GM19455 (cell line): ENCODE results near the gene ITGA7.

Experiments used
- ATAC-seq: cut with Tn5 transposase; IDR thresholded peaks from one replicate; pipeline ENCODE4 v1.9.1; 2021; ENCODE audit not compliant: unreplicated experiment

ITGA7 gene

DNA sequence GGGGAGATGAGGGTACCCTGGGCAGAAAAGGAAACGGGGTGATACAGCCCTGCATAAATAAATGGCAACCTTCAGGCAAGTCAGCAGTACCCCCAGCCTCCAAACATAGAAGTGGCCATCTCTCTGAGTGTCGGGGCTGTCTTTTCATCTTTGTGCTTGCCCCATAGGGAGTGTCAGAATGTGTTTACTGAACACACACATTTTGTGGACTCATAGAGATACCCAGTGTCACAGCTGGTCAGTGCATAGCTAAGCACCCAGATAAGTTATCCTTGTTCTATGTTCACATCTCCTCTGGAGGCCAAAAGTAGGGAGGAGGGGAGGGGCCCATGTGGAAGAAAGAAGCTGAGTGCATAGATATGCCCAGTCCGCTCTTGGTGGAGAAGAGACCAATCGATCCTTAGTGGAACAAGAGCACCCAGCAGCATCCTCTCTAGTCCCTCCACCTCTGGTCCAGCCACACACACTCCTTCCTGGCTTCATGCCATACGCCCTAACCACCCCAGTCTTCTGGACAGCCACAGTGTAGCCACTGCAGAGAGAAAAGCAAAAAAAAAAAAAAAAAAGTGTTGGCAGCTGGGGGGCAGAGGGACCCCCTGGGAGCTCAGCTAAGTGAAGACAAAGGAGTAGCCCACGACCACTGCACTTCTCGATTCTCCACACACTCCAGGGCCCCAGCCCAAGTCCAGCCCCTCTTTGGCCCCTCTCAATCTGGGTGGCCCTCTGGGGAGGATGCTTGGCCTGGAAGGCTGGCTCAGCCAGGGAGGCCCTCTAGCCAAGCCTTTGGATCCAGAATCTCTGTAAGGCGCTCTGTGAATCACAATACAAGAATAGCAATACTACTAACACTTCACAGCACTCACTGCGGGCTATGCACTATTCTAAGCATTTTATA is 2.6 kb downstream of the ITGA7 start:
- ATAC-seq, result no peak

DNA sequence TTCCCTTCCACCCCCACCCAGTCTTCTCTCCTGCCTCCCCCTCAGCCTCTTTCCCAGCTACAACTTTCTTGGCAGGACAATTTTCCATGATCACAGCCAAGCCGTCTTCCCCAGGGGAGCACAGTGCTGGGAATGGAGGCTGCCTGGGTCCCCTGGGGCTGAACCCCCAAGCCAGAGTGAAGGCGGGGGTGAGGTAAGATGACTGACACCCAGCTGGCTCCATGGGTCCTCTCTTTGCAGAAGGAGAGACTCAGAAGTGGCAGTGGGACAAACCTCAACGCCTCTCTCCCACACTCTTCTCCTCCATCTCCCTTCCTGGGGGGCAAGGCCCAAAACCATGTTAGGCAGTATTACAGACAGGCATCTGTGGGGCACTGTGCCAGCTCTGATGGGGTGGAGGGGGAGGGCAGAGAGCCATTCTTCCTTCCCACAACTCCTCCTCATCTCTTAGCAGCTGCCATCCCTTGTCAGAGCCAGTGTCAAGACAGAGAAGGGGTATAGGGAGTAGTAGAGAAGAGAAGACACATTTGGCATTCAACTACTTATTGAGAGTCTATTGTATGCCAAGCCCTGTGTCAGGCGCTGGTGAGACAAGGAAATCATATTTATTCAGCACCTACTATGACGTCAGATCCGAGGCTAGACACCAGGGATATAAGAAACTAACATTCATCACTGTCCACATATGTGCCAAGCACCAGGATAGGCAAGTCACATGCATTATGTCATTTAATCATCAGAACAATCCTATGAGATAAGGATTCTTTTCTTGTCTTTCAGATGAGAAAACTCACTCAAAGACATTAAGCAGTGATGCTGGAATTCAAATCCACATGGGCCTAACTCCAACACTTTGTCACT is 3.6 kb downstream of the ITGA7 start:
- ATAC-seq, result no peak

DNA sequence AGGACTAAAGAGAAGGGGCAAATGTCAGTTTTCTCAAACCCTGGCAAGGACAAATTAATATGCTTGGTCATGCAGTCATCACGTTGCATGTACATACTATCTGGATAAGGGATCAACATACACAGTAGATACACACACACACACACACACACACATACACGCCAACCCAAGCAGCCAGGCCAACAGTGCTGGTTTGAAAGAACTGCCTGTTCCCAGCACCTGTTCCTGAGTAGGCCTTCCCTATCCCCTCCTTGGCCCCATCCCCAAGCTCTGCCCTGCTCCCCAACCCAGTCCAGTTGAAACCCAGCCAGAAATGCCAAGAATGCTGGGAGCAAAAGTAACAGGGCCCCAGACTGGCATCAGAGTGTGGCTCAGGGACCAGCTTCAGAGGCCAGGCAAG is 4.4 kb downstream of the ITGA7 start:
- ATAC-seq, result no peak

DNA sequence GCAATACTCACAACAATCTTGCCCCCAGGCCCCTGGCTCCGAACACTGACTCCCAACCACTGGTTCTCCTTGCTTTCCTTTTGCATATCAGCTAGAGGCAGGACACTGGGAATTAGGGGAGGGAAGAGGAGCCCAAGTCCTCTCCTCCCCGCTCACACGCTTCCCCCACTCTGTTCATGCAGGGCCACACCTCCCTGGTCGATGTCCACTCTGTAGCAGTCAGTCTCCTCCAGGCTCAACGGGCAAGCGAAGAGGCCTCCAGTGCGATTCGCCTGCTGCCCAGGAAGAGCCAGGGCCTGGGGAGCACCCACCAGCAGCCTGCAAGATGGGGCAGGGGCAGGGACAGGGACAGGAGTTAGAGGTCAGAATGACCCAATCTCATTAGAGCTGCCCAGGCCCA is 4.8 kb downstream of the ITGA7 start:
- no peak for ATAC-seq

DNA sequence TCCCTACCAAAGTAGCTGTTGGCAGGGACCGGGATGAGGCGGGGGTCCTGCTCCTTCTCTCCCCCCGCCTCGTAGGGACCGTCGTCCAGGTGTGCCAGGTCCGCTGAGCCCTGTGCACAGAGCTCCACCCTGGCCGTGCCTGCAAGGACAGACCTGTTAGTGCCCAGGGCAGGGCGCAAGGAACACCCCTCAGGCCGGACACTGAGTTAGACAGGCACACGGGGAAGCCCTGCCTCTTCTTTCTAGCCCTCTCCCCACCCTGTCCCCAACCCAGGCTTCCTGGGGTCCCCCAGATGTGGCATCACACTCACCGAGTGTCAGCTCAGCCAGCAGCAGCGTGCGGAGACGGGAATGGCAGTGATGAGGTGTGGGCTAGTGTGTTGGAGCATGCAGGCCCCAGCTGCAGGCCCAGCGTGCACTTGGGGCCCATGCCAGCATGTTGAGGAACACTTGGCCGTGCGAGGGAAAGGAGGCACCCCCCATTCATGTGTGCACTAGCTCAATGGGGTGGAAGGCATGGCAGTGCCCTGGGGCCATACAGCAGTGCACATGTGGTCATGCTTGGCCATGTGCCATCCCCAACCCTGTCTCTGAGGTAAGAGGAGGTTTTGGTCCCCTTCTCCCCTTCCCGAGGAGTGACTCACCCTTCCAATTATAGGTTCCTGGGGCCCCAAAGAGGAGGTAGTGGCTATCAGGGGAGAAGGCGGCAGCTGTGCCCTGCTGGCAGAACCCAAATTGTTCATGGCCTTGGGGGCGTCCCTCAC is 7.3 kb downstream of the ITGA7 start:
- no peak for ATAC-seq

DNA sequence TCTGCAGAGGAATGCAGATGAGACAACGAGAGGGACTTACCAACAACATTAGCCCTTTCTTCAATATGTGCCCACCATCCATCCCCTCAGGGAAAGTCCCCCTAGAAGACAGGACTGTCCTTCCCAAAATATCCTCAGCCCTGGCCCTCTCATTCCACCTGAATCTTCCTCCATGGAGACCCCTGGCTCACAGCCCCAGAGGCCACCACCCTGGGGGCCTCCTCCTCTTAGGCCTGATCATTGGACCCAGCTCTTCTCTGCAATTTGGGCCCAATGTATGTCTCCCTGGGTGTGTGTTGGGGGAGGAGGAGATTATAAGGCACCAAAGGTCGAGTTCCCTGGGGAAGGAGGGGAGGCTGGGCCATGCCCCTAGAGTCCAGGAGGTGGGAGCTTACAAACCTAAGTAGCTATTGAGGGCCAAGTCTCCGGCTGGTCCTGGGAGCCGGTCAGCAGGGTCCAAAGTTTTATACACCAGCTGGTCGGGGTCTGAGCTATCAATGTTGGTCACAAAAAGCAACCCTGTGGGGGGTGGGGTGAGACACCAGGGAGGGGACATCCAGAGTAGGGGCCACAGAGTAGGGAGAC is 8.1 kb downstream of the ITGA7 start:
- no peak for ATAC-seq

DNA sequence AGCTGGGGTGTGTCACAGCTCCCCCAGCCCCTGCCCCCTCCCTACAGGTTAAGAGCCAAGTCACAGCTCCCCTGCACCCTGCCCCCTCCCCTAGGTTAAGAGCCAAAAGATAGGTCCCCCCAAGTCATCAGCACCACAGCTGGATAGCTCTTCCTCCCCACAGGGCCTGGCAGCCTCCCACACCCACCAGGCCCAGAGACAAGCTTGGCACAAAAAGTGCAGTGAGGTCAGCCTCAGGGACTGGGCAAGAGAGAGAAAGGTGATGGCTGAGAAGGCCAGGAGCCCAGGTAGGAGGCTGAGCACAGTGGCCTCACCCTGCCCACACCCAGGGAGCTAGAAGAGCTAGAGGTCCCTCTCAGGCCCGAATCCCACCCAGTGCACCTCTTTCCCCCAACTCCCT is 8.7 kb downstream of the ITGA7 start:
- no peak for ATAC-seq

DNA sequence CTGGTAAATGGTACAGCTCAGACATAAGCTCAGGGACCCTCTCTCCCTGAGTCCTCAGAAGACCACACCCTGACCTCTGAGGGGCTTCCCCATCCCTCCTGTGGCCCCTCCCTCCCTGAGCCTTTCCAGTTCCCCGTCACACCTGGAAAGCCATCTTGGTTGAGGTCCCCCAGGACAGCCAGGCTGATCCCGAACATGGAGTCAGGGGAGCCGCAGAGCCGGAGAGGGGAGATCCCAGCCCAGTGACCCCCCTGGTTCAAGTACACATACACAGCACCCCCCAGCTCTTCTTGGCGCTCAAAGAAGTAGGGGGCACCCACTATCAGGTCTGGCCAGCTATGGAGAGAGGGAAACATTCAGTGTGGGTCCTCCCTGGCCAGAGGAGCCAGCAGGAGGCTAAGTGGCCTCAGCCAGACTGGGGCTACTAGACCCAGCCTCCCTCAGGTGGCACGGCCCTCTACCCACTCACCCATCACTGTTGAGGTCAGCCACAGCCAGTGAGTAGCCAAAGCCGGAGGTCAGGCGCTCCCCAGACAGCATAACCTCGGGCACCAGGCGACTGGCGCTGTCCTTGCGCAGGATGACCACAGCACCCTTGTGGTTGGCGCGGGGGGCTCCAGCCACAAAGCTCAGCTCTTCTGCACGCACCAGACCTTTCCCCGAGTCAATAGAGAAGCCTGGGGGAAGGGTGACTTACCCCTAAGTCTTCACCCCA is 9.3 kb downstream of the ITGA7 start:
- ATAC-seq, result no peak

DNA sequence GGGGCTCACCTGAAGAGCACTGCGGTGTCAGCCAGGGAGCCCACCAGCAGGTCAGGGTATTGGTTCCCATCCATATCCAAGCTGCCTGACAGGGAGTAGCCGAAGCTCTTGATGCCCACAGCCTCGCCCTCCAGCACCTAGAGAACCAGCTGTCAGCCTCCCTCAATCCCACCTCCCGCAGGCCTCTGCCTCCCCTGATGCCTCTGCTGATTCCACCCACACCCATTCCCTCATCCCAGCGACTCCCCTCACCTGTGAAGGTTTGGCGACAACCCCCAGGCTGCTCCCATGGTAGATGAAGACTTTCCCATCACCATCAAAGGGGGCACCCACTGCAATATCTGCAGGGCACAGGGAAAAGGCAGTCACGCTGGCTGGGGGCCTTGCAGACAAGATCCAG is 10.0 kb downstream of the ITGA7 start:
- ATAC-seq, result no peak

DNA sequence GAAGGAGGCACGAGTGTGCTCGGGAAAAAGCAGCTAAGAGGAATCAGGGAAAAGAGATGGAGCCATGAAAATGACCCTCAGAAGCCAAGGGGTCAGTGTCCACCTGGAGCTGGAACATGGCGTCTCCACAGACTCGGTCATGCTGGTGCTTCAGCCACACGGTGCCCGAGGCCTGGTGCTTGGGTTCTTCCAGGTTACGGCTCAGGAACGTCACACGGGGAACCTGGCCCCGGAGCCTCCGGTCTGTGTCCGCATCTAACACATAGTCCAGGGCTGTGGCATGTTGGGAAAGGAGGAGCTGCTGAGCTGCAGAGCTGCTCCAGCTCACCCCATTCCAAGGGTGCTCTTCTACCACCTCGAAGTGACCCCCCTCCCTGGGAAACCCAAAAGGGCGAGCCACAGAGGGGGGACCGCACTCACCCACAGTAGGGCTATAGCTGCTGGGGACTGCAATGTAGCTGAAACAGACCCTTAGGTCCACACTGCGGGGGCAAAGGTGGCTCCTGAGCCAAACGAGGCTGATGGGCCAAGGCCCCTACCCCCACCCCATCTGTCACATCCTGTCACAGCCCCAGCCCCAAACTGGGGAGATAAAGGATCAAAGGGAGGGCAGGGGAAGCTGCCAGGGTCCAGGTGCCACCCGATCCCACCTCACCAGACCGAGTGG is 10.8 kb downstream of the ITGA7 start:
- no peak for ATAC-seq

DNA sequence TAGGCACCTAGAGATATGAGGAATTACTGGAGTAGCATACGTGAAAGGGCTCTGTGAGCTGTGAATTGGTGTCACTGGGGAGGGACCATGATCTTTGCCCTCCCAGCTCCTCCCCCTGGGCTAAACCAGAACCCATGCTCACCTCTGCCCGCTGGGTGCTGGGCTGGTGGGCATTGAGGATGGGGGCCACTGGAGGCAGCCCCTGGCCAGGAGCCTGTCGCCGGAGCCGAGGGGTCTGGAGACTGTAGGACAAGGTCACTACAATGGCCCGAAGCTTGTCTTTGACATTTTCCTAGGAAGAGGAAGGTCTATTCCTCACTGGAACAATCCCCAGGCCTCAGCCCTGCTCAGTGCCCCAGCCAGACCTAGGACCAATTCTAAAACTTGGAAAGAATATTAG is 11.6 kb downstream of the ITGA7 start:
- no peak for ATAC-seq

DNA sequence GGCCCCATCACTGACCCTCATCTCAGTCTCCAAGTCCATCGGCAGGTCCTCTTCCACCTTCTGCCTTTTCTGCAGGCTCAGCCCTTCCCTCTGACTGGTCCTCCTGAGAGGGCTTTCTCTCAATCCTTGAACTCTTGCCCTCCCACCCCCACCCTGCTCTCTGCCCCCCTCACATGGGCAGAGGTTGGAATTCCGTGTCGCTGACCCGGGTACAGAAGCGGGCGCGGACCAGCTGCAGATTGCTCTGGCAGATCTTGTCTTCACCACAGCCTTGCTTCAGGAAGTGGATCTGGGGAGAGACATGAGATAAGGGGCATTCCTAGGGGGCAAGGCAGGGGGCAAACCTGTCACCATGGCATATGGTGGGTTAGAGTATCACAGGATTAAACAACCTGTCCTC is 12.4 kb downstream of the ITGA7 start:
- ATAC-seq, result no peak

DNA sequence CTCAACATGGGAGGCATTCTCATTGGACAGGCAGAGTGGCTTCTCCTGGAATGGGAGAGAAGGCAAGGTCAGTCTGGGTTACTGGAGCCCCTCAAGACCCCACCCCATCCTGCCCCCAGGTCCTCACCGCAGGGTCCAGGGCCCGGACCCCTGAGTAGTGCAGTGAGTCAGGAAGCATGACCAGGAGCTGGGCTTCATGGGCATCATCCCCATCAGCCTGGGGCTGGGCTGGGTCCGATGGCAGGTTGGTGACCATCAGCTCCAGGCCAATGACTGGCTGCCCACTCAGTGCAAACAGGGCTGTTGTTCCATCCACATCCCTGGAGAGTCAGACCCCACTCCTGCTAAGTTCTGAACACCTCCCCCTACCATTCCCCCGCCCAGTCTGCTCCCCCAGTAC is 13.1 kb downstream of the ITGA7 start:
- ATAC-seq, result no peak

DNA sequence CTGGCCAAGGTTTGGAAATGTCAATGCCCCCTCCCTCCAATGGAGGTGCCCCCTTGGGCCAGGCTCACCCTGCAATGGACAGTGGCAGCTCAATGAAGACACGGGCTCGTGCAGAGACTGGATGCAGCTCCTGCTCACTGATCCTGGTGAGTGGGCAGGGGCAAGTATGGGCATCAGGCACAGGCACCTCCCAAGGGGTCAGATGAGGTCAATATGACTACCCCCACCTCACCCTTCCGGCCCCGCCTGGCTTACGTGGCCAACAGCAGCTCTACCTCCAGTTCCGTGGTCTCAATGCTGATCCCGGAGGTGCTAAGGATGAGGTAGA is 13.6 kb downstream of the ITGA7 start:
- no peak for ATAC-seq

DNA sequence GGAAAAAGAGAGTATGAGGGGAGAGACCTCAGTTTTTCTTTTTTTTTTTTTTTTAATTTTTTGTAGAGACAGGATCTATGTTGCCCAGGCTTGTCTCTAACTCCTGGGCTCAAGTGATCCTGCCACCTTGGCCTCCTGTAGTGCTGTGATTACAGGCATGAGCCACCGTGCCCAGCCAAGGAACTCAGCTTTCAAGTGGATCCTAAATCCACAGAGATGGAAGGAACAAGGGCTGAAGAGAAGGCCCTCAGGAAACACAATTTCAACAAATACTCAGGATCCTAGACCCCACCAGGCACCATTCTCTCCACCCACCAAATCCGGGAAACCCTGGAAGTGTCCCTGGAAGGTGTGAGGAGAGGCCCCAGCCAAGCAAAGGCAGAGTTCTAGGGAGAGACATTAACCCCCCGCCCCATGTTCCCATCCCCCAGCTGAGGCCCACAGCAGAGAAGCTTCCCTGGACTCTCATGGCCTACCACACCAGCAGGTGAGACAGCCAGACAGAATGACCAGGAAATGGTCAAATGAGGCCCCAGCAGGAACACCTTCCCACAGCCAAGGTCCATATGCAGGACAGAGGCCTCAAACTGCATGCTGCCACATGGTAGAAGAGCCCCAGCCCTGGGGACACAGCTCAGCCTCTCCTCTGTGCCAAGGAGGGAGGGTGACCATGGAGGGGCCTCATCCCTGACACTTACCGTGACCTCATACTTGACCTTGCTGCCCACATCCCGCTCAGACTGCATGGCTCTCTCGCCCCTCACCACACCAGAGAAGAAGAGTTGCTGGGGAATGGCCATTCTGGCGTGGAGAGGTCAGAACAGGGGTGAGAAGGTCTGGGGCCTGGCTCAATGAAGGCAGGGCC is 14.1 kb downstream of the ITGA7 start:
- ATAC-seq, result no peak

DNA sequence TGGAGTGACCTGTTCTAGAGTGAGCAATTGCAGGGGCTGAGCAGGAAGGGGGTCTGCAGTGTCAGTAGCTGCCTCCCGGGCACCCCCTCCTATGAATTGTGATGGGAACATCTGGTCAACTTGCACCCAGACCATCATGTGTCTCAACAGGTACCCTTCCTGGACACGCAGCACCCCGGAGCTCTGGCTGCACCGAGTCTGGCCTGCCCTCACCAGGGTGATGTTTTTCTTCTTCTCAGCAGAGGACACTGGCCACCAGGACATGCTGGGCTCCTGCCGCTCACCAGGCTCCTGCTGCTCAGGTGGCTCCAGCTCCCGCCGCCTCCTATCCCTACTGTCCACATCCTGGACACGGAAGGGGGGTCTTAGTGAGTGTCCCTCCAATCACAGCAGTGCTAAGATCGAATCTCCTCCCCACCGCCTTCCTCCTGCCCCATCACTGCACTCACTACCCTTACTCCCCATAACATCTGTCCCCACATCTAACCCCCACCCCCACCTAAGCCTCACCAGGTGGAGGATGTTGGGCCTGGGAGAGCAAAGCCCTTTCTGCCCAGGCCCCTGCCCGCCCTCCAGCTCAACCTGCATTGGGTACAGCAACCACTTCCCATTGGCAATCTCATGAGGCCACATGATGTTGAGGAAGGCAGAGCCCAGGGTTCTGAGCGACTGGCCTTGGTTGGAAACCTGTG is 14.9 kb downstream of the ITGA7 start:
- no peak for ATAC-seq

DNA sequence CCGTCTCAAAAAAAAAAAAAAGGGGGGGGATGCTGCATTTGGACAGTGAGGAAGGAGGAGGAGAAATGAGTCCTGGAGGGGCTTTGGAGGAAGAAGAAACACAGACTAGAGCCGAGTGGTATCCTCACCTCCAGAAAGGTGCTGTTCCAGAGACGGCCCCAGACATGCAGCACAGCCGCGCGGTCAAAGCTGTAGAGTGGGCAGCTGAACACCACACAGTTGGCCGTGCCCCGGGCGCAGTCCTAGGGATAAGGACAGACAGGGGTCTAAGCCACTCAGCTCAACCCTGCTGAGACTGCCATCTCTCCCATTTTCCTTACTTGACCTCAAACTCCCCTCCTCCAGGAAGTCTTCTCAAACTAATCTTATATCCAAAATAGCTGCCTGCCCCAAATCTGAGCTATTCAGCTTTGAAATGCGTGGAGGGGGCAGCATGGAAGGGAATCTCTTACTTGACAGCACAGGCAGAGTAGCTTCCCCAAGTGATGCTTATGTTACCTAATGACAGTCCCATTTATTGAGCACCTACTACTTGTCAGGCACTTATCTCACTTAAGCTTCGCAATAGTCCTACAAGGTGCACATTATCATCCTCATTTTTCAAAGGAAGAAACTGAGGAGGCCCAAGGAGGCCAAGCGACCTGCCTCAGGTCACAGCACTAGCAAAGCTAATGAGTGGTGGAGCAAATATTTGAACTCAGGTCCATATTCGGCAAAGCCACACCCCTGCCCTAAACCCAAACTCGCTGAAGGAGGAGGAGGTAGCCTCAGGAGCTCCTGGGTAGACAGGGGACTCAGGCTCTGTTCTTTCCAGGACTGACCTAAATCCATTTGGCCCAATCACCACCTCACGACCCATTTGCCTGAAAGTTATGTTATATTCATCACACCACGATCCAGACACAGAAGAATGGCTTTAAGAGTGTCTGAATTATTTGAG is 18.7 kb downstream of the ITGA7 start:
- ATAC-seq, result no peak
